Smooth muscle cell (in vitro differentiated cells): ENCODE data around the gene CDC26. TPM values are rescaled to one million over a fixed set of nuclear protein-coding genes. Genes with fewer than 3 reads are reported as not detected.

ENCODE experiments used
- DNase-seq: peaks from one replicate; lab custom pipeline; 2025; ENCODE audit not compliant: unreplicated experiment; lab: John Stamatoyannopoulos, UW
- H2AFZ ChIP-seq: fragments of 200-600 bp; sonication (generic); 2 replicates; pipeline ENCODE4 v1.6.0; 2016; ENCODE audit warnings: antibody characterized with exemption, low read depth, mild to moderate bottlenecking
- H3F3A ChIP-seq: fragments of 200-600 bp; sonication (generic); 2 replicates; pipeline ENCODE4 v1.6.0; 2017; ENCODE audit warnings: antibody characterized with exemption, low read depth
- H3K27ac ChIP-seq: fragments of 200-600 bp; sonication (generic); 2 replicates; pipeline ENCODE4 v1.5.1; 2016; ENCODE audit warnings: low read depth, mild to moderate bottlenecking
- H3K27me3 ChIP-seq: fragments of 200-600 bp; sonication (generic); 2 replicates; pipeline ENCODE4 v1.6.1; 2016; ENCODE audit warnings: low read depth, mild to moderate bottlenecking
- H3K36me3 ChIP-seq: fragments of 200-600 bp; sonication (generic); 2 replicates; pipeline ENCODE4 v1.5.1; 2016; ENCODE audit warnings: low read depth
- H3K4me1 ChIP-seq: fragments of 200-600 bp; sonication (generic); 2 replicates; pipeline ENCODE4 v1.5.1; 2016; ENCODE audit warnings: low read depth
- H3K4me2 ChIP-seq: fragments of 200-600 bp; sonication (generic); 2 replicates; pipeline ENCODE4 v1.6.0; 2016; ENCODE audit warnings: mild to moderate bottlenecking
- H3K4me3 ChIP-seq: fragments of 200-600 bp; sonication (generic); 2 replicates; pipeline ENCODE4 v1.5.1; 2016; ENCODE audit warnings: mild to moderate bottlenecking
- H3K79me2 ChIP-seq: fragments of 200-600 bp; sonication (generic); 2 replicates; pipeline ENCODE4 v1.6.0; 2016; ENCODE audit warnings: low read depth, mild to moderate bottlenecking
- H3K9ac ChIP-seq: fragments of 200-600 bp; sonication (generic); 2 replicates; pipeline ENCODE4 v1.6.0; 2016; ENCODE audit warnings: low read depth
- H3K9me3 ChIP-seq: fragments of 200-600 bp; sonication (generic); replicated peaks from 2 replicates; pipeline ENCODE4 v1.5.1; 2016; ENCODE audit warnings: low read depth
- H4K20me1 ChIP-seq: fragments of 200-600 bp; sonication (generic); 2 replicates; pipeline ENCODE4 v1.6.0; 2016; ENCODE audit warnings: low read depth
- WGBS: methylation state at CpG from one replicate; pipeline ENCODE4 v1.1.7; 2016; ENCODE audit warnings: low lambda C conversion rate; 5-methylcytosine and 5-hydroxymethylcytosine counted together
- polyA plus RNA-seq: library from polyadenylated mRNA; unstranded; fragments of >200 nt; fragmentation: Nextera tagmentation; extraction: Ambion mirVana; gene quantifications from 2 replicates; pipeline ENCODE4 v1.2.1, GENCODE V29; 2016
- total RNA-seq: library from RNA; depleted of rRNA; stranded (reverse); fragments of >200 nt; gene quantifications from 2 replicates; pipeline ENCODE4 v1.2.3, GENCODE V29; 2014
- TF ChIP-seq, protein P1 (sequence below): fragments of 200-600 bp; sonication (generic); IDR thresholded peaks from 2 replicates; pipeline ENCODE4 v1.5.1; 2017; ENCODE audit warnings: borderline replicate concordance, mild to moderate bottlenecking, antibody characterized with exemption; ENCODE audit not compliant: insufficient read depth, poor library complexity, severe bottlenecking

The CDC26 gene
- total and polyA plus RNA-seq, 2 experiments from 2014 or later, result 49.3 to 59.8 TPM

DNA sequence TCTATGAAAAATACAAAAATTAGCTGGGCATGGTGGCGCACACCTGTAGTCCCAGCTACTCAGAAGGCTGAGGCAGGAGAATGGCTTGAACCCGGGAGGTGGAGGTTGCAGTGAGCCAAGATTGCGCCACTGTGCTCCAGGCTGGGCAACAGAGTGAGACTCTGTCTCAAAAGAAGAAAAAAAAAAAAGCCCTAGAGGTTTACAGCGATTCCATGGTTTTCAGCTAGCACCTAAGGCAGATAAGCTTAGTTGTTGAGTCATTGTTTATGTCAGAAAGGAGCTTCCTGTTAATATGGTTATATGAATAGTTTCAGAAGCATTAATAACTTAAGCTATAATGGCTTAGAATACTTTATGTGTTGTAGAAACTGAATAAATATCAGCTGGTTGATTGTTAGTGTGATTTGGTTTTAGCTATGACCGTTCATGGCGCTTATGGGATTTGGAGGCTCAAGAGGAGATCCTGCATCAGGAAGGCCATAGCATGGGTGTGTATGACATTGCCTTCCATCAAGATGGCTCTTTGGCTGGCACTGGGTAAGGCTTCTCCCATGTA, 14.8 kb upstream of the CDC26 start:
- Histone ChIP-seq H3K36me3 (peaks cover 33% of the 10 kb centered on the region), H3K9ac (no peak overlapping the region)

GRCh38 chr9:113289091-113289490, 13.7 kb upstream of the CDC26 start:
- Histone ChIP-seq H3K36me3 (peaks cover 43% of the 10 kb centered on the region), H3K9ac (no peak overlapping the region)

More for the DNA sequence above, 14.8 kb upstream of the CDC26 start:
- DNase-seq, result no peak
- H3K4me2 ChIP-seq, result no peak overlapping the region
- no peaks in the 10 kb centered on the region for H3F3A ChIP-seq
- H3K79me2 ChIP-seq, result no peaks in the 10 kb centered on the region
- TF ChIP-seq, protein P1, sequence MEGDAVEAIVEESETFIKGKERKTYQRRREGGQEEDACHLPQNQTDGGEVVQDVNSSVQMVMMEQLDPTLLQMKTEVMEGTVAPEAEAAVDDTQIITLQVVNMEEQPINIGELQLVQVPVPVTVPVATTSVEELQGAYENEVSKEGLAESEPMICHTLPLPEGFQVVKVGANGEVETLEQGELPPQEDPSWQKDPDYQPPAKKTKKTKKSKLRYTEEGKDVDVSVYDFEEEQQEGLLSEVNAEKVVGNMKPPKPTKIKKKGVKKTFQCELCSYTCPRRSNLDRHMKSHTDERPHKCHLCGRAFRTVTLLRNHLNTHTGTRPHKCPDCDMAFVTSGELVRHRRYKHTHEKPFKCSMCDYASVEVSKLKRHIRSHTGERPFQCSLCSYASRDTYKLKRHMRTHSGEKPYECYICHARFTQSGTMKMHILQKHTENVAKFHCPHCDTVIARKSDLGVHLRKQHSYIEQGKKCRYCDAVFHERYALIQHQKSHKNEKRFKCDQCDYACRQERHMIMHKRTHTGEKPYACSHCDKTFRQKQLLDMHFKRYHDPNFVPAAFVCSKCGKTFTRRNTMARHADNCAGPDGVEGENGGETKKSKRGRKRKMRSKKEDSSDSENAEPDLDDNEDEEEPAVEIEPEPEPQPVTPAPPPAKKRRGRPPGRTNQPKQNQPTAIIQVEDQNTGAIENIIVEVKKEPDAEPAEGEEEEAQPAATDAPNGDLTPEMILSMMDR, result no peak
- H2AFZ ChIP-seq, result no peak overlapping the region
- H4K20me1 ChIP-seq, result no peaks in the 10 kb centered on the region
- H3K4me1 ChIP-seq, result no peaks in the 10 kb centered on the region
- WGBS, result 94% methylated on average over 6 of the region's 6 CpGs
- H3K4me3 ChIP-seq, result no peak overlapping the region
- H3K27me3 ChIP-seq, result no peaks in the 10 kb centered on the region
- no peaks in the 10 kb centered on the region for H3K9me3 ChIP-seq
- H3K27ac ChIP-seq, result no peak overlapping the region

GRCh38 chr9:113281356-113281755, 6.0 kb upstream of the CDC26 start:
- no peak overlapping the region for H3K4me2 ChIP-seq
- H4K20me1 ChIP-seq, result no peaks in the 10 kb centered on the region
- H3K9me3 ChIP-seq, result no peaks in the 10 kb centered on the region
- H3K27ac ChIP-seq, result no peak overlapping the region
- H3K4me1 ChIP-seq, result peaks cover 3% of the 10 kb centered on the region
- H3K79me2 ChIP-seq, result peaks cover 17% of the 10 kb centered on the region
- no peak overlapping the region for H3K9ac ChIP-seq
- no peak overlapping the region for H3K4me3 ChIP-seq
- 99% methylated on average over 4 of the region's 4 CpGs for WGBS
- TF ChIP-seq, protein P1, result no peak
- H3F3A ChIP-seq, result no peaks in the 10 kb centered on the region
- H2AFZ ChIP-seq, result no peak overlapping the region
- peaks cover 49% of the 10 kb centered on the region for H3K36me3 ChIP-seq
- no peaks in the 10 kb centered on the region for H3K27me3 ChIP-seq
- DNase-seq, result no peak

More at GRCh38 chr9:113289091-113289490, 13.7 kb upstream of the CDC26 start:
- H3K4me3 ChIP-seq, result no peak overlapping the region
- no peaks in the 10 kb centered on the region for H3K4me1 ChIP-seq
- TF ChIP-seq, protein P1, result no peak
- H3K27me3 ChIP-seq, result no peaks in the 10 kb centered on the region
- H3F3A ChIP-seq, result no peaks in the 10 kb centered on the region
- H3K79me2 ChIP-seq, result no peaks in the 10 kb centered on the region
- no peak overlapping the region for H3K27ac ChIP-seq
- no peak overlapping the region for H3K4me2 ChIP-seq
- 100% methylated on average over 2 of the region's 2 CpGs for WGBS
- no peak for DNase-seq
- no peak overlapping the region for H2AFZ ChIP-seq
- H3K9me3 ChIP-seq, result no peaks in the 10 kb centered on the region
- H4K20me1 ChIP-seq, result no peaks in the 10 kb centered on the region

- H3K79me2 ChIP-seq, result peaks cover 28% of the 10 kb centered on the region
- H3K36me3 ChIP-seq, result peaks cover 31% of the 10 kb centered on the region
- no peak for DNase-seq
- H3F3A ChIP-seq, result no peaks in the 10 kb centered on the region
- WGBS, result 91% methylated on average over 4 of the region's 4 CpGs
- H2AFZ ChIP-seq, result no peak overlapping the region
- peaks cover 10% of the 10 kb centered on the region for H3K4me1 ChIP-seq
- no peak overlapping the region for H3K27ac ChIP-seq
- TF ChIP-seq, protein P1, result no peak
- H3K9me3 ChIP-seq, result no peaks in the 10 kb centered on the region
- no peak overlapping the region for H3K4me2 ChIP-seq
- no peaks in the 10 kb centered on the region for H3K27me3 ChIP-seq
- no peak overlapping the region for H3K9ac ChIP-seq
- H3K4me3 ChIP-seq, result no peak overlapping the region
- H4K20me1 ChIP-seq, result peaks cover 5% of the 10 kb centered on the region
Measured at GRCh38 chr9:113278840-113279239, 3.5 kb upstream of the CDC26 start.
